22Rv1 (cell line): Measurements from ENCODE around the gene SBNO1.
"Not testable (repeated sequence)": the region's sequence is repeated elsewhere in the genome, so short reads cannot be mapped to it uniquely, and the experiment has no call there.

Experiments
- H3K27ac ChIP-seq: fragments of 450-650 bp; 2 replicates; pipeline ENCODE4 v1.5.1; 2017
- ZFX ChIP-seq: fragments of 450-650 bp; IDR thresholded peaks from 2 replicates; pipeline ENCODE4 v1.6.1; 2017; ENCODE audit warnings: antibody characterized with exemption, borderline replicate concordance
- TF ChIP-seq, protein P1 (sequence below): fragments of 450-650 bp; IDR thresholded peaks from 2 replicates; pipeline ENCODE4 v1.5.1; 2017; ENCODE audit warnings: mild to moderate bottlenecking

SBNO1 gene

DNA sequence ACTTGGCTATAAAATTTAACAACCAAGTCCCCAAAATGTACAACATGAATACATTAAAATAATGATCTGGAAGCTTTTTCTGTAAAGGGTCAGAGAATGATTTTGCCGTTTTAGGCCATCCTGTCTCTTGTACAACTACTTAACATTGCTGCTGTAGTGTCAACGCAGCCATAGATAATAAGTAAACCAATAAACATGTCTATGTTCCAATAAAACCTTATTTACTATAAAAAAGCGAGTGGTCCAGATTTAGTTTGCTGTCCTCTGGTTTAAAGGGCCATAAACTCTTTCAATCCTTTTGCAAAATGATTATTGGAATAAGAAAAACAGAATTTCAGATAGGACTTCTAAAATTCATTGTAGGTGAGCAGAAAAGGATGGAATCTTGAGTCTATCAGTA is 29.2 kb downstream of the SBNO1 start:
- TF ChIP-seq, protein P1, sequence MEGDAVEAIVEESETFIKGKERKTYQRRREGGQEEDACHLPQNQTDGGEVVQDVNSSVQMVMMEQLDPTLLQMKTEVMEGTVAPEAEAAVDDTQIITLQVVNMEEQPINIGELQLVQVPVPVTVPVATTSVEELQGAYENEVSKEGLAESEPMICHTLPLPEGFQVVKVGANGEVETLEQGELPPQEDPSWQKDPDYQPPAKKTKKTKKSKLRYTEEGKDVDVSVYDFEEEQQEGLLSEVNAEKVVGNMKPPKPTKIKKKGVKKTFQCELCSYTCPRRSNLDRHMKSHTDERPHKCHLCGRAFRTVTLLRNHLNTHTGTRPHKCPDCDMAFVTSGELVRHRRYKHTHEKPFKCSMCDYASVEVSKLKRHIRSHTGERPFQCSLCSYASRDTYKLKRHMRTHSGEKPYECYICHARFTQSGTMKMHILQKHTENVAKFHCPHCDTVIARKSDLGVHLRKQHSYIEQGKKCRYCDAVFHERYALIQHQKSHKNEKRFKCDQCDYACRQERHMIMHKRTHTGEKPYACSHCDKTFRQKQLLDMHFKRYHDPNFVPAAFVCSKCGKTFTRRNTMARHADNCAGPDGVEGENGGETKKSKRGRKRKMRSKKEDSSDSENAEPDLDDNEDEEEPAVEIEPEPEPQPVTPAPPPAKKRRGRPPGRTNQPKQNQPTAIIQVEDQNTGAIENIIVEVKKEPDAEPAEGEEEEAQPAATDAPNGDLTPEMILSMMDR: no peak
- no peak for TF ChIP-seq ZFX
- H3K27ac ChIP-seq: peak overlapping the region; percentile 19; the same call in 1 of the 2 replicates

DNA sequence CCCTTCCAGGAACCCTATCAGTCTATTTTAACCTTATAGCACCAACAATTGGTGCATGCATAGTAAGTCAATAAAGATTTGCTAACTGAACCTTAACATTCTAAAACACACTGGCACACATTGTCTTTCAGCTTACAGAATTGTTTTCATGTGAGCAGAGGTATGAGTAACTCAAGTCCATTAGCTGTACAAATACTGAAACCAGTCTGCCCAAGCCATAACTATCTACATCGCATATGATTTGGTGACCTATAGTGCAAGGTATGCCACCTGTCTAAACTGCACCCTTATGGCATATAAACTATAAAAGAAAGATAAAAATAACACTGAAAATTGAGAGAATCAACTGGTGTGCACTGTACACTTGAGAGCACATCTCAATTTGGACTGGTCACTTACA is 34.8 kb downstream of the SBNO1 start:
- H3K27ac ChIP-seq: no peak overlapping the region
- TF ChIP-seq ZFX: no peak
- TF ChIP-seq, protein P1: no peak

DNA sequence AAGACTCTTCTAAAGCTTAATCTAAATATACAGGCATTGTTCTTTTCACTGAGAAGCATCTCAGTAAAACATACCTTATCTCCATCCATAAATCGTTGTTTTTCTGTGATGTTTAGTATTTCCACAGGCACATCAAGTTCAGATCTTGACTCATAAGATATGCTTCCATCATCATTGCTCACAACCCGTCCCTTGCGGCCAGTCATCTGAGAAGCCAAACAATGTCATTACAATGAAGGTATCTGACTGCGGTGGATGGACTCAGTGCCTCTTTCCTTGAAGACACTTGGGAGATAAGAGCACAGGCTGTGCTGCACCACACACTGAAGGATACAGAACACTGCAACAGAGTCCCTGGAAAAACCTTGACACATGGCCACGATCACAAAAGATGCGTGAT is 44.8 kb downstream of the SBNO1 start:
- no peak overlapping the region for H3K27ac ChIP-seq
- TF ChIP-seq, protein P1: no peak
- TF ChIP-seq ZFX: no peak

DNA sequence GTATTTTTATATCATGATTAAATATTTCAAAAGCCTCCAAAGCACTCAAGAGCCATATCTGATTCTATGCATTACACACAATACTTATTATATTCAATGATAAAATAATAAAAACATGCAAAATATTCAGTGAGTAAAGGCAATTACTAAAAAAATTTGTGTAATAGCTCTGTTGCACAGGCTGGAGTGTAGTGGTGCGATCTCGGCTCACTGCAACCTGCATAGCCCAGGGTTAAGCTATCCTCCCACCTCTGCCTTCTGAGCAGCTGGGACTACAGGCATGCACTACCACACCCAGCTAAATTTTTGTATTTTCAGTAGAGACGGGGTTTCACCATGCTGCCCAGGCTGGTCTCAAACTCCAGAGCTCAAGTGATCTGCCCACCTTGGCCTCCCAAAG is 45.4 kb downstream of the SBNO1 start:
- H3K27ac ChIP-seq: no peak overlapping the region
- TF ChIP-seq, protein P1: no peak
- no peak for TF ChIP-seq ZFX

DNA sequence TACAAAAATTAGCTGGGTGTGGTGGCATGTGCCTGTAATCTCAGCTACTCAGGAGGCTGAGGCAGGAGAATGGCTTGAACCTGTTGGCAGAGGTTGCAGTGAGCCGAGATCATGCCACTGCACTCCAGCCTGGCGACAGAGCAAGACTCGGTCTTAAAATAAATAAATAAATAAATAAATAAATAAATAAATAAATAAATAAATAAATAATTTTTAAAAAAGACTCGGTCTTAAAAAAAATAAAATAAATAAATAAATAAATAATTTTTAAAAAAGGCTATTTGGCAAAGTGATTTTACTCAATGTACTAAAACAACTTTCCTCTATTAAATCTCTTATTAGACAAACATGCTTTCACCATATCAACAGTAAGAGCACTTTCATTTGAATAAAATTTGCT is 51.6 kb downstream of the SBNO1 start:
- not testable (repeated sequence) for H3K27ac ChIP-seq

DNA sequence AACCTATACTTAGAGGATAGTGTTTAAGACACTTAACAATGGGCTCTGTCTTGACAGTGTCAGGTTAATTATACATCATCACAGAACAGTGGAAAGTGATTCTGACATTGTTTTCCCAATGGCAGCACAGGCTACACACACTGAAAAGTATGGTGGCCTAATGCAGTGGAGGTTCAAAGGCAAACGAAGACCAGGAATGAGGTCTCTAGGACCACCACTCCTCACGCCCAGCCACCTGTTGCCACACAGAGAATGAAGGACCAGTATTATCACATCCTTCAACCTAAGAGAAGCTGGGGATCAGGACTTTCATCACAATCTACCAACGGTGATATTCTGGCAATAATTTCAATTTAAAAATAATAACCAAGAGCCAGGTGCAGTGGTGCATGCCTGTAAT is 58.4 kb downstream of the SBNO1 start:
- TF ChIP-seq, protein P1: no peak
- no peak for TF ChIP-seq ZFX
- no peak overlapping the region for H3K27ac ChIP-seq

DNA sequence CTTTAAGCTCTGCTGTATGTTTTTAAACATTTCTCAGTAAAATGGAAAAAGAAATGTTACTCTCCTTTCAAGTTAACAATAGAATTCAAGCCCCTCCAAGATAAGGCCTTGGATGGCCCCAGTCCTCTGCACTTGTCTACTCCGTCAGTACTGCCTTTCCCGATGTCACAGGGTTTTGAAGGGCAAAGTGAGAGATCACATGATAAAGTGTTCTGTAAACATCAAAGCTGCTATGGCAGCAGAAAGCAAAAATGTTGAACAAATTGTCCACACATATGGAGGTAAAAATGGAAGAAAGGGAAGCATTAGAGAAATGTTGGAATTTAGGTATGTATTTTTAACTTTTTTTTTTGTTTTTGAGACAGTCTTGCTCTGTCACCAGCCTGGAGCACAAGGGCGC is 59.5 kb downstream of the SBNO1 start:
- TF ChIP-seq, protein P1: no peak
- no peak for TF ChIP-seq ZFX
- H3K27ac ChIP-seq: no peak overlapping the region

DNA sequence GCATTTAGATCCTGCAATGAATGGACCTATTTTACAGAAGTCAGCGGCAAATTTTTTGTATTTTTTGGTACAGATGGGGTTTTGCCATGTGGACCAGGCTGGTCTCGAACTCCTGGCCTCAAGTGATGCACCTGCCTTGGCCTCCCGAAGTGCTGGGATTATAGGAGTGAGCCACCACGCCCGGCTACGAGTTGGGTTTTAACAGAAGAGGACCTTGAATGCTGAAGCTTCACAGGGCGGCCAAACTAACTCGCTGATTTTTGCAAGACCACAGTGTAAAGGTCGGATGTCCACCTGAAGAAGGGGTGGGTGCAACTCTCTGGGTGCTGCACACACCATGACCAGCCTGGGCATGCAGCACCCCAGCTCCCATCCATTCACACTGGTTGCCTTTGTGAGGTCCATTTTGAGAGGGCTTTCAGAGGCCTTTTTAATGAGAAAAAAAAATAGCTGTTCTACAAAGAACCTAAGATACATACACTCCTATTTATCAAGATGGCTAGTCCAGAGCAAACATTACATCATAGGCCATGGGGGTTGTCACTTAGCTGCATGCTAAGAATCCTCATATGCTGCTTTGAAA is 71.4 kb downstream of the SBNO1 start:
- TF ChIP-seq ZFX: no peak
- TF ChIP-seq, protein P1: no peak
- no peak overlapping the region for H3K27ac ChIP-seq
